OCI-LY7 (cell line): Measurements from ENCODE around the gene SETD6. TPM values are rescaled to one million over a fixed set of nuclear protein-coding genes. Genes with fewer than 3 reads are reported as not detected.

Experiments
- BruUV-seq: library from RNA; stranded (reverse); fragments of 400-500 nt; replicated peaks from 2 replicates; lab custom pipeline; 2021; lab: Mats Ljungman, UMichigan
- CTCF ChIA-PET: fragments of 300-600 bp; sonication (Branson Sonifier 250); formaldehyde crosslinking; loops from one replicate; lab custom pipeline; 2022; ENCODE audit warnings: antibody characterized with exemption; ENCODE audit not compliant: unreplicated experiment; lab: Charles Lee
- POLR2A ChIA-PET: fragments of 300-600 bp; sonication (Branson Sonifier 250); formaldehyde crosslinking; loops from one replicate; lab custom pipeline; 2022; ENCODE audit warnings: antibody characterized with exemption; lab: Charles Lee
- DNase-seq: peaks from one replicate; pipeline ENCODE4 v3.0.0-alpha.2; 2015; ENCODE audit warnings: low spot score
- H2AFZ ChIP-seq: fragments of 200-600 bp; sonication (generic), shearing (Covaris generic); 2 replicates; pipeline ENCODE4 v1.6.1; 2014; ENCODE audit warnings: mild to moderate bottlenecking, antibody characterized with exemption, low read length, moderate library complexity
- H3K27ac ChIP-seq: fragments of 200-600 bp; sonication (generic); 2 replicates; pipeline ENCODE4 v1.5.1; 2014; ENCODE audit warnings: mixed run types, low read depth, mild to moderate bottlenecking, moderate library complexity, low read length, inconsistent platforms; ENCODE audit not compliant: poor library complexity, severe bottlenecking
- H3K36me3 ChIP-seq: fragments of 200-600 bp; sonication (generic); 2 replicates; pipeline ENCODE4 v1.6.1; 2014; ENCODE audit warnings: mild to moderate bottlenecking, antibody characterized with exemption, low read length, moderate library complexity, mixed read lengths; ENCODE audit not compliant: insufficient read depth
- H3K4me1 ChIP-seq: fragments of 200-600 bp; sonication (generic); 2 replicates; pipeline ENCODE4 v1.5.1; 2014; ENCODE audit warnings: mild to moderate bottlenecking, low read length; ENCODE audit not compliant: insufficient read depth, poor library complexity, severe bottlenecking
- H3K4me2 ChIP-seq: fragments of 200-600 bp; sonication (generic); 2 replicates; pipeline ENCODE4 v1.6.1; 2014; ENCODE audit warnings: mild to moderate bottlenecking, low read length
- H3K4me3 ChIP-seq: fragments of 200-600 bp; sonication (generic); 2 replicates; pipeline ENCODE4 v1.5.1; 2014; ENCODE audit warnings: mild to moderate bottlenecking, low read depth, low read length; ENCODE audit not compliant: poor library complexity, severe bottlenecking
- H3K79me2 ChIP-seq: fragments of 200-600 bp; sonication (generic); 2 replicates; pipeline ENCODE4 v1.6.1; 2016; ENCODE audit warnings: low read depth, mild to moderate bottlenecking, low read length, moderate library complexity, mixed read lengths; ENCODE audit not compliant: insufficient read depth
- H3K9me2 ChIP-seq: fragments of 200-600 bp; sonication (generic); 2 replicates; pipeline ENCODE4 v1.6.1; 2016; ENCODE audit warnings: mild to moderate bottlenecking, low read length, mixed read lengths; ENCODE audit not compliant: insufficient read depth
- H3K9me3 ChIP-seq: fragments of 200-600 bp; sonication (generic); 2 replicates; pipeline ENCODE4 v1.6.1; 2014; ENCODE audit warnings: mild to moderate bottlenecking, mixed run types, low read length, mixed read lengths
- H4K20me1 ChIP-seq: fragments of 200-600 bp; sonication (generic); 2 replicates; pipeline ENCODE4 v1.6.1; 2014; ENCODE audit warnings: mild to moderate bottlenecking, antibody characterized with exemption, low read length, moderate library complexity, mixed read lengths; ENCODE audit not compliant: insufficient read depth
- CTCF ChIP-seq: fragments of 200-600 bp; sonication (generic); conservative IDR thresholded peaks from 2 replicates; pipeline ENCODE4 v1.5.1; 2014; ENCODE audit warnings: mild to moderate bottlenecking, antibody characterized with exemption, low read length, moderate library complexity, mixed read lengths
- EZH2phosphoT487 ChIP-seq: fragments of 200-600 bp; sonication (generic); IDR thresholded peaks from 2 replicates; pipeline ENCODE4 v1.6.1; 2018; ENCODE audit warnings: low read depth, borderline replicate concordance, mild to moderate bottlenecking, mixed run types, antibody characterized with exemption, low read length, moderate library complexity, mixed read lengths
- intact Hi-C: fragments of 100-400 bp; cut with micrococcal nuclease; formaldehyde crosslinking; loops from one replicate; pipeline ENCODE4 v1.10.0; 2022; ENCODE audit not compliant: unreplicated experiment
- total RNA-seq, 2 experiments: library from RNA; depleted of rRNA in 1 of 2; stranded (reverse); fragments of >200 nt in 1 of 2; shearing (Covaris generic) in 1 of 2; gene quantifications; 2 replicates each; pipeline ENCODE4 v1.2.3, GENCODE V29; 2014 to 2022

The SETD6 gene
- total RNA-seq, 2 experiments from 2014 or later = 19.6 to 33.1 TPM

DNA sequence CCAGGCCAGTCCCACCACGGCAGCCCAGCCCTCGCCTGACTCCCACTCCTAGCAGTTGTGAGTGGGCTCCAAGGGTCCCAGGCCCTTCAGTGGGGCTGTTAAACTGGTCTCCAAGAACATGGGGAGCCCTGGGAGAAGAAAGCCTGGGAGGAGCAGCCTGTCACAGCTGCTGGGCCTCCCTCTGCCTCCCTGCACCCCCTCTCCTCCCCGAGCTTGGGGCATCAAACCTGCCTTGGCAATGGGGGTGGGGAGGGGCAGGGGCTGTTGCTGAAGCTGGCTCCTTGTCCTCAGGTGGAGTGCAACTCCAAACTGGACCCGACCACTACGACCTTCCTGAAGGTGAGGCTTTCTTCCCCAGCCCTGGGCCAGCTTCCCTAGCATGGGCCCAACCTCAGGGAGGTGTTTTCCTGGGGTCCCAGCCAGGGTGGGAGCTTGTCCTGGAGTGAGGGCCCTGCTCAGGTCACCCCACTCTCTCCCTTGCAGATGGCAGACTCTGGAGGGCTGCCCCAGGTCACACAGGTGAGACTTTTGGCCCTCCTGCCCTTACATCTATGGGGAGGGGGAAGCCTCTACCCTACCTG is 6.6 kb upstream of the SETD6 start:
- no peak overlapping the region for H3K4me2 ChIP-seq
- ChIA-PET POLR2A (no interaction called here), CTCF (no interaction called here)
- intact Hi-C loops = no loop called here
- no TSS peak for BruUV-seq
- no peaks in the 10 kb centered on the region for H4K20me1 ChIP-seq
- peaks cover 16% of the 10 kb centered on the region; the same call in 1 of the 2 replicates for H3K36me3 ChIP-seq
- H3K9me3 ChIP-seq = no peaks in the 10 kb centered on the region
- no peaks in the 10 kb centered on the region for H3K79me2 ChIP-seq
- no peak overlapping the region for H3K4me3 ChIP-seq
- H3K9me2 ChIP-seq = no peaks in the 10 kb centered on the region
- H3K4me1 ChIP-seq = no peaks in the 10 kb centered on the region
- TF ChIP-seq CTCF (no peak), EZH2phosphoT487 (no peak)
- no peak overlapping the region for H2AFZ ChIP-seq
- H3K27ac ChIP-seq = no peak overlapping the region
- no peak for DNase-seq

- no peak overlapping the region for H2AFZ ChIP-seq
- H3K36me3 ChIP-seq = peaks cover 16% of the 10 kb centered on the region; the same call in 1 of the 2 replicates
- H3K4me1 ChIP-seq = no peaks in the 10 kb centered on the region
- intact Hi-C loops = no loop called here
- BruUV-seq = no TSS peak
- no peak overlapping the region for H3K4me2 ChIP-seq
- CTCF ChIA-PET = interaction anchor here (0.6 kb wide), 1 partner anchor 209 kb away, joined by 3 read pairs; no protein-coding TSS in a partner anchor
- no peak overlapping the region for H3K4me3 ChIP-seq
- H3K9me3 ChIP-seq = no peaks in the 10 kb centered on the region
- DNase-seq = no peak
- no peaks in the 10 kb centered on the region for H3K79me2 ChIP-seq
- no peaks in the 10 kb centered on the region for H4K20me1 ChIP-seq
- H3K27ac ChIP-seq = no peak overlapping the region
- TF ChIP-seq EZH2phosphoT487 (no peak), CTCF (no peak)
- POLR2A ChIA-PET = interaction anchor here (0.6 kb wide), 2 partner anchors 35 to 176 kb away, joined by 6 read pairs; no protein-coding TSS in a partner anchor
- no peaks in the 10 kb centered on the region for H3K9me2 ChIP-seq
Measured at GRCh38 chr16:58509256-58510096, 5.8 kb upstream of the SETD6 start.
